ENCODE measurements around the gene FLAD1.
A peak's percentile ranks its signal among the peaks of the same experiment; 100 is the strongest.

FLAD1 gene

GRCh38 chr1:155012776-155013602 lies 29.8 kb downstream of the FLAD1 start:
- Histone ChIP-seq H2BK5ac (ENCODE audit: low read length) (no peak overlapping the region), H4K8ac (ENCODE audit: low read depth, low read length) (no peak overlapping the region), H2BK15ac (replicated peaks; ENCODE audit: low read depth) (no peak overlapping the region), H3K4ac (ENCODE audit: low read depth, low read length) (no peak overlapping the region), H3K18ac (ENCODE audit: low read length) (no peak overlapping the region), H4K5ac (ENCODE audit: low read length) (no peak overlapping the region), H3K79me1 (ENCODE audit: low read length) (peaks cover 2% of the 10 kb centered on the region), H3K23ac (ENCODE audit: low read length) (no peak overlapping the region), H3K4me2 (ENCODE audit: low read length) (no peak overlapping the region), H3K79me2 (ENCODE audit: control insufficient read depth, insufficient read depth, low read length) (no peaks in the 10 kb centered on the region), H3K27me3 (ENCODE audit: insufficient read depth, low read length, poor library complexity) (no peaks in the 10 kb centered on the region), H2AK5ac (ENCODE audit: low read length) (no peak overlapping the region), H3K4me1 (ENCODE audit: control insufficient read depth, low read depth, low read length) (peaks cover 20% of the 10 kb centered on the region), H3K27ac (ENCODE audit: low read depth, low read length) (no peak overlapping the region), H2BK120ac (ENCODE audit: low read depth, low read length) (no peak overlapping the region), H3K9ac (ENCODE audit: low read length) (no peak overlapping the region), H3K56ac (ENCODE audit: low read length) (peak overlapping the region; percentile 62), H3K4me3 (ENCODE audit: low read length) (no peak overlapping the region), H3K36me3 (ENCODE audit: control insufficient read depth, insufficient read depth, low read length) (no peaks in the 10 kb centered on the region)
- WGBS (ENCODE audit: extremely low coverage, insufficient coverage, low lambda C conversion rate): no CpG with 5 or more reads among the region's 3 CpGs
- DNase-seq: no peak

- peak overlapping the region; percentile 62 for H3K56ac ChIP-seq (ENCODE audit: low read length)
- H3K9ac ChIP-seq (ENCODE audit: low read length): no peak overlapping the region
- H3K4me2 ChIP-seq (ENCODE audit: low read length): no peak overlapping the region
- no peak overlapping the region for H4K8ac ChIP-seq (ENCODE audit: low read depth, low read length)
- no peak overlapping the region for H3K18ac ChIP-seq (ENCODE audit: low read length)
- no CpG with 5 or more reads among the region's 8 CpGs for WGBS (ENCODE audit: extremely low coverage, insufficient coverage, low lambda C conversion rate)
- peaks cover 2% of the 10 kb centered on the region for H3K79me1 ChIP-seq (ENCODE audit: low read length)
- H3K4me3 ChIP-seq (ENCODE audit: low read length): no peak overlapping the region
- H3K27me3 ChIP-seq (ENCODE audit: insufficient read depth, low read length, poor library complexity): no peaks in the 10 kb centered on the region
- no peak overlapping the region for H2BK15ac ChIP-seq (replicated peaks; ENCODE audit: low read depth)
- no peaks in the 10 kb centered on the region for H3K36me3 ChIP-seq (ENCODE audit: control insufficient read depth, insufficient read depth, low read length)
- H2BK5ac ChIP-seq (ENCODE audit: low read length): no peak overlapping the region
- H2BK120ac ChIP-seq (ENCODE audit: low read depth, low read length): no peak overlapping the region
- no peak overlapping the region for H3K23ac ChIP-seq (ENCODE audit: low read length)
- no peak overlapping the region for H3K27ac ChIP-seq (ENCODE audit: low read depth, low read length)
- no peaks in the 10 kb centered on the region for H3K79me2 ChIP-seq (ENCODE audit: control insufficient read depth, insufficient read depth, low read length)
- DNase-seq: peak; percentile 33
- peaks cover 16% of the 10 kb centered on the region for H3K4me1 ChIP-seq (ENCODE audit: control insufficient read depth, low read depth, low read length)
- H2AK5ac ChIP-seq (ENCODE audit: low read length): no peak overlapping the region
- H4K5ac ChIP-seq (ENCODE audit: low read length): no peak overlapping the region
- no peak overlapping the region for H3K4ac ChIP-seq (ENCODE audit: low read depth, low read length)
Measured at GRCh38 chr1:155013632-155014031, 30.5 kb downstream of the FLAD1 start.

GRCh38 chr1:155014709-155015508 lies 31.8 kb downstream of the FLAD1 start:
- no peak overlapping the region for H3K27ac ChIP-seq (ENCODE audit: low read depth, low read length)
- no peak overlapping the region for H2BK5ac ChIP-seq (ENCODE audit: low read length)
- peaks cover 15% of the 10 kb centered on the region for H3K4me1 ChIP-seq (ENCODE audit: control insufficient read depth, low read depth, low read length)
- H4K5ac ChIP-seq (ENCODE audit: low read length): no peak overlapping the region
- H3K4me2 ChIP-seq (ENCODE audit: low read length): no peak overlapping the region
- H2AK5ac ChIP-seq (ENCODE audit: low read length): no peak overlapping the region
- H3K18ac ChIP-seq (ENCODE audit: low read length): no peak overlapping the region
- no peaks in the 10 kb centered on the region for H3K27me3 ChIP-seq (ENCODE audit: insufficient read depth, low read length, poor library complexity)
- no peak overlapping the region for H2BK120ac ChIP-seq (ENCODE audit: low read depth, low read length)
- no peak overlapping the region for H3K56ac ChIP-seq (ENCODE audit: low read length)
- peaks cover 2% of the 10 kb centered on the region for H3K79me1 ChIP-seq (ENCODE audit: low read length)
- WGBS (ENCODE audit: extremely low coverage, insufficient coverage, low lambda C conversion rate): no CpG with 5 or more reads among the region's 31 CpGs
- no peak overlapping the region for H4K8ac ChIP-seq (ENCODE audit: low read depth, low read length)
- H3K36me3 ChIP-seq (ENCODE audit: control insufficient read depth, insufficient read depth, low read length): no peaks in the 10 kb centered on the region
- no peak overlapping the region for H3K4me3 ChIP-seq (ENCODE audit: low read length)
- no peak overlapping the region for H3K9ac ChIP-seq (ENCODE audit: low read length)
- no peak overlapping the region for H2BK15ac ChIP-seq (replicated peaks; ENCODE audit: low read depth)
- no peak overlapping the region for H3K23ac ChIP-seq (ENCODE audit: low read length)
- H3K79me2 ChIP-seq (ENCODE audit: control insufficient read depth, insufficient read depth, low read length): no peaks in the 10 kb centered on the region
- H3K4ac ChIP-seq (ENCODE audit: low read depth, low read length): no peak overlapping the region
- DNase-seq: no peak

- no peaks in the 10 kb centered on the region for H3K27me3 ChIP-seq (ENCODE audit: insufficient read depth, low read length, poor library complexity)
- no peak overlapping the region for H4K8ac ChIP-seq (ENCODE audit: low read depth, low read length)
- no peak overlapping the region for H2AK5ac ChIP-seq (ENCODE audit: low read length)
- H3K56ac ChIP-seq (ENCODE audit: low read length): no peak overlapping the region
- H3K79me2 ChIP-seq (ENCODE audit: control insufficient read depth, insufficient read depth, low read length): no peaks in the 10 kb centered on the region
- peaks cover 2% of the 10 kb centered on the region for H3K79me1 ChIP-seq (ENCODE audit: low read length)
- H3K36me3 ChIP-seq (ENCODE audit: control insufficient read depth, insufficient read depth, low read length): no peaks in the 10 kb centered on the region
- H3K4me1 ChIP-seq (ENCODE audit: control insufficient read depth, low read depth, low read length): peaks cover 15% of the 10 kb centered on the region
- no peak overlapping the region for H3K27ac ChIP-seq (ENCODE audit: low read depth, low read length)
- H2BK15ac ChIP-seq (replicated peaks; ENCODE audit: low read depth): no peak overlapping the region
- no peak for DNase-seq
- H3K23ac ChIP-seq (ENCODE audit: low read length): no peak overlapping the region
- no peak overlapping the region for H3K4ac ChIP-seq (ENCODE audit: low read depth, low read length)
- H4K5ac ChIP-seq (ENCODE audit: low read length): no peak overlapping the region
- no peak overlapping the region for H2BK5ac ChIP-seq (ENCODE audit: low read length)
- no peak overlapping the region for H3K9ac ChIP-seq (ENCODE audit: low read length)
- no peak overlapping the region for H3K18ac ChIP-seq (ENCODE audit: low read length)
- no peak overlapping the region for H3K4me3 ChIP-seq (ENCODE audit: low read length)
- no peak overlapping the region for H2BK120ac ChIP-seq (ENCODE audit: low read depth, low read length)
- H3K4me2 ChIP-seq (ENCODE audit: low read length): no peak overlapping the region
- WGBS (ENCODE audit: extremely low coverage, insufficient coverage, low lambda C conversion rate): no CpG with 5 or more reads among the region's 16 CpGs
Measured at GRCh38 chr1:155015527-155016230, 32.5 kb downstream of the FLAD1 start.

GRCh38 chr1:155016231-155016831 lies 33.2 kb downstream of the FLAD1 start:
- Histone ChIP-seq H2BK5ac (ENCODE audit: low read length) (no peak overlapping the region), H3K4ac (ENCODE audit: low read depth, low read length) (peak overlapping the region; percentile 25), H4K5ac (ENCODE audit: low read length) (no peak overlapping the region), H3K79me1 (ENCODE audit: low read length) (peaks cover 2% of the 10 kb centered on the region), H3K4me3 (ENCODE audit: low read length) (no peak overlapping the region), H3K23ac (ENCODE audit: low read length) (no peak overlapping the region), H2BK120ac (ENCODE audit: low read depth, low read length) (no peak overlapping the region), H3K9ac (ENCODE audit: low read length) (no peak overlapping the region), H3K4me1 (ENCODE audit: control insufficient read depth, low read depth, low read length) (peaks cover 15% of the 10 kb centered on the region), H3K56ac (ENCODE audit: low read length) (peak overlapping the region; percentile 94), H3K27me3 (ENCODE audit: insufficient read depth, low read length, poor library complexity) (no peaks in the 10 kb centered on the region), H3K27ac (ENCODE audit: low read depth, low read length) (peak overlapping the region; percentile 76), H2BK15ac (replicated peaks; ENCODE audit: low read depth) (no peak overlapping the region), H3K18ac (ENCODE audit: low read length) (peak overlapping the region; percentile 19), H3K36me3 (ENCODE audit: control insufficient read depth, insufficient read depth, low read length) (no peaks in the 10 kb centered on the region), H3K79me2 (ENCODE audit: control insufficient read depth, insufficient read depth, low read length) (no peaks in the 10 kb centered on the region), H2AK5ac (ENCODE audit: low read length) (no peak overlapping the region), H4K8ac (ENCODE audit: low read depth, low read length) (no peak overlapping the region), H3K4me2 (ENCODE audit: low read length) (no peak overlapping the region)
- no CpG with 5 or more reads among the region's 26 CpGs for WGBS (ENCODE audit: extremely low coverage, insufficient coverage, low lambda C conversion rate)
- DNase-seq: no peak
